HG03103 (cell line): ENCODE measurements around the gene HMOX1.
A peak's percentile ranks its signal among the peaks of the same experiment; 100 is the strongest.
"Not testable (repeated sequence)": the region's sequence is repeated elsewhere in the genome, so short reads cannot be mapped to it uniquely, and the experiment has no call there.

Experiments
- ATAC-seq: cut with Tn5 transposase; IDR thresholded peaks from one replicate; pipeline ENCODE4 v1.9.1; 2021; ENCODE audit warnings: low read depth; ENCODE audit not compliant: unreplicated experiment

Gene HMOX1

GRCh38 chr22:35349704-35350538 is 31.0 kb upstream of the HMOX1 start:
- ATAC-seq = no peak

GRCh38 chr22:35350539-35351503 is 30.1 kb upstream of the HMOX1 start:
- peak; percentile 60 for ATAC-seq

- no peak for ATAC-seq
Observed at GRCh38 chr22:35352214-35353111, 28.4 kb upstream of the HMOX1 start.

GRCh38 chr22:35353318-35353717 is 27.6 kb upstream of the HMOX1 start:
- no peak for ATAC-seq

- no peak for ATAC-seq
Observed at GRCh38 chr22:35354068-35354467, 26.8 kb upstream of the HMOX1 start.

- no peak for ATAC-seq
Observed at GRCh38 chr22:35357883-35358621, 22.8 kb upstream of the HMOX1 start.

- ATAC-seq = no peak
Observed at GRCh38 chr22:35359380-35360065, 21.4 kb upstream of the HMOX1 start.

GRCh38 chr22:35361001-35361558 is 19.8 kb upstream of the HMOX1 start:
- no peak for ATAC-seq

GRCh38 chr22:35363566-35364086 is 17.3 kb upstream of the HMOX1 start:
- no peak for ATAC-seq

- not testable (repeated sequence) for ATAC-seq
Observed at GRCh38 chr22:35364230-35364629, 16.7 kb upstream of the HMOX1 start.

GRCh38 chr22:35367331-35367886 is 13.5 kb upstream of the HMOX1 start:
- ATAC-seq = no peak

- ATAC-seq = no peak
Observed at GRCh38 chr22:35368386-35368785, 12.5 kb upstream of the HMOX1 start.

- ATAC-seq = no peak
Observed at GRCh38 chr22:35369996-35370395, 10.9 kb upstream of the HMOX1 start.

- no peak for ATAC-seq
Observed at GRCh38 chr22:35373781-35374180, 7.1 kb upstream of the HMOX1 start.

- ATAC-seq = no peak
Observed at GRCh38 chr22:35375031-35375430, 5.9 kb upstream of the HMOX1 start.

GRCh38 chr22:35375526-35375925 is 5.4 kb upstream of the HMOX1 start:
- ATAC-seq = no peak

- no peak for ATAC-seq
Observed at GRCh38 chr22:35376728-35377472, 4.0 kb upstream of the HMOX1 start.

GRCh38 chr22:35377735-35378134 is 3.2 kb upstream of the HMOX1 start:
- ATAC-seq = no peak
